RPMI7951 (cell line): ENCODE data around the gene DUS1L. TPM values are rescaled to one million over a fixed set of nuclear protein-coding genes. Genes with fewer than 3 reads are reported as not detected.

ENCODE experiments used
- DNase-seq: peaks from one replicate; pipeline ENCODE4 v3.0.0-alpha.2; 2012; ENCODE audit warnings: low read depth
- total RNA-seq: library from RNA; depleted of rRNA; stranded (reverse); fragments of >200 nt; shearing (Covaris generic); gene quantifications from 2 replicates; pipeline ENCODE4 v1.2.3, GENCODE V29; 2014

Gene DUS1L
- total RNA-seq, 1 experiment from 2014 or later, result 34.0 TPM

DNA sequence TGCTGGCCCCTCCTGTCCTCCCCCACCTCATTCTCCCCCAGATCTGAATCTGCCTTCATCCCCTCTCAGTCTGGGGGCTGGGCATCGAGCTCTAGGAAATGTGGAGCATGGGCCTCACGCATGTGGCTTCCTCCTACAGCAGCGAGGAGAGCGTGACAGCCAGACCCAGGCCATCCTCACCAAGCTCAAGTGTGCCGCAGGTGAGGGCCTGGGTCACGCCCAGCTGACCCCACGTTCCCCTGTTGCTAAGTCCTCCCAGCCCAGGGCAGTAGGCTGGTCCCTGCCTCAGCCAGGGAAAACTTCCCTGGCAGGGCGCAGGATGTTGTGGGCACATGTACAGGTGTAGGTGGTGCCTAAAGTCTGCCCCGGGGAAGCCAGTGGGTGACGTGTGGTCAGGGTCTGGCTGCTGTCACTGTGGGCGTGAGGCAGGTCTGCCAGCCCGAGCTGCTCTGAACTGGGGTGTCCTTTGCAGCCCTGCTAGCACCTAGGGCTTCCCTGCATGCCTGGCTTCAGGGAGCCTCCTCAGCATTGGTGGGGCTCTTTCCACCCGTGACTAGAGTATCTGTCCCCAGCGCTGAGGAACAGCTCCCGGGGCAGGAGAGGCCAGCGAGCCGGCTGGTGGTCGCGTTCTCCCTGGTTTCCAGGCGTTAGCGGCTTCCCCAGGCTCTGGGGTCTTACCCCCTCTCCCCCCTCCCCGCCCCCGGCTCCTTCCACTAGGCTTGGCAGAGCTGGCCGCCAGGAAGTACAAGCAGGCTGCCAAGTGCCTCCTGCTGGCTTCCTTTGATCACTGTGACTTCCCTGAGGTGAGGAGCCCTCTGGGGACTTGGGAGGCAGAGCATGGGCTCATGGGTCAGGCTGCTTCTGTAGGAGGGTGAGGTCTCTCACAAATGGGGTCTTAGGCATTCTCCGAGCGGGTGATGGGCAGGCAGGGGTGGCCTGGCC, 10.3 kb downstream of the DUS1L start:
- DNase-seq, result no peak

DNA sequence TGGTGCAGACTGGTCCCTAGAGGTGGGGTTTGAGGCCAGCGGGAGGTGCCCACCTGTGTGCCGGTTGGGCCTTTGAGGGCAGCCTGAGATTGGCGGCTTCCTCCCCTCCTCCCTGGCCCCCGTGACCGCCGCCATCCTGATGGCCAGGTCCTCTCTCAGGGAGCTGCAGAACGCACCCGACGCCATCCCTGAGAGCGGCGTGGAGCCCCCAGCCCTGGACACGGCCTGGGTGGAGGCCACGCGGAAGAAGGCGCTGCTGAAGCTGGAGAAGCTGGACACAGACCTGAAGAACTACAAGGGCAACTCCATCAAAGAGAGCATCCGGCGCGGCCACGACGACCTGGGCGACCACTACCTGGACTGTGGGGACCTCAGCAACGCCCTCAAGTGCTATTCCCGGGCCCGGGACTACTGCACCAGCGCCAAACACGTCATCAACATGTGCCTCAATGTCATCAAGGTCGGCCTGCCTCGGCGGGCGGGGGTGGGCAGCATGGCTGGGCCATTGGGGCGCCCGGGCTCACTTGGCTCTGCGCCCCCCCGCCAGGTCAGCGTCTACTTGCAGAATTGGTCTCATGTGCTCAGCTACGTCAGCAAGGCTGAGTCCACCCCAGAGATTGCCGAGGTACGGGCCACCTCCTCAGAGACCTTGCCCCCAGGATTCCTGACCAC, 11.1 kb downstream of the DUS1L start:
- DNase-seq, result no peak

DNA sequence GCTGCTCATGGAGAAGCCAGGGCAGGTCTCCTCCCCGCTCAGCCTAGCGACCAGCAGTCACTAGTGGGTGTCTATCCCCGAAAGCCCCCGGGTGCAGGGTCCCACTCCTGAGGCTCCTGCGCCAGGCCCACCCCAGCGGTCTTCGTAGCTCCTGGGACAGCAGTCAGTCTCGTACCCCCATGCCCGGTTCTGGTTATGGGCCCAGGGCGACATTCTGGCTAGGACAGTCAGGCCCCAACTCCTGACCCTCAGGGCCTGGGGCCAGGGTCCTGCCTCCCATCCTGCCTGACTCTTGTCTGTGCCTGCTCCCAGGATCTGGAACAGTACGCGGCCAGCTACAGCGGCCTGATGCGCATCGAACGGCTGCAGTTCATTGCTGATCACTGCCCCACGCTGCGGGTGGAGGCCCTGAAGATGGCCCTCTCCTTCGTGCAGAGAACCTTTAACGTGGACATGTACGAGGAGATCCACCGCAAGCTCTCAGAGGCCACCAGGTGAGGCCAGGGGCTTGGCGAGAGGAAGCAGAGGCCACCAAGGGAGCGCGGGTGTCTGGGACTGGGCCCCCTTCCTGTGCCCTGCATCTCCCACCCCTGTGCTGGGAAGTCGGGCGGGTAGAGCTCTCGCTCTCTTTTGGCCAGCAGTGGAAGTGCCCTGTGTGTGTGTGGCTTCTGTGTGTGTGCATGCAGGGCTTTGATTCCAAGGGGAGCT, 11.9 kb downstream of the DUS1L start:
- DNase-seq, result no peak

DNA sequence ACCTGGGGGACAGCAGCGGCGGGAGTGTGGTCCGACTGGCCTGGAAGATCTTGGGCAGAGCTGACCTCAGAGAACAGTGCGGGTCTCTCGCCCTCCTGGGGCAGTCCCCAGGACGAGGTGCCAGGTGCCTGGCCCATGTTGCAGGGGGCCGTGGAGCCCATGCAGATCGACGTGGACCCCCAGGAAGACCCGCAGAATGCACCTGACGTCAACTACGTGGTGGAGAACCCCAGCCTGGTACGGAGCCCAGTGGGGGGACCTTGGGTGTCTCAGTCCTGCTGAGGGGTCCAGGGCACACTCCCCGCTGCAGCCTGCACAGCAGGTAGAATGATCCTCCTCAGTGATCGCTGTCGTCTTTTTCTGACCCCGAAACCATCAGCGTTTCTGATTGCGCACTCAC, 12.5 kb downstream of the DUS1L start:
- no peak for DNase-seq

DNA sequence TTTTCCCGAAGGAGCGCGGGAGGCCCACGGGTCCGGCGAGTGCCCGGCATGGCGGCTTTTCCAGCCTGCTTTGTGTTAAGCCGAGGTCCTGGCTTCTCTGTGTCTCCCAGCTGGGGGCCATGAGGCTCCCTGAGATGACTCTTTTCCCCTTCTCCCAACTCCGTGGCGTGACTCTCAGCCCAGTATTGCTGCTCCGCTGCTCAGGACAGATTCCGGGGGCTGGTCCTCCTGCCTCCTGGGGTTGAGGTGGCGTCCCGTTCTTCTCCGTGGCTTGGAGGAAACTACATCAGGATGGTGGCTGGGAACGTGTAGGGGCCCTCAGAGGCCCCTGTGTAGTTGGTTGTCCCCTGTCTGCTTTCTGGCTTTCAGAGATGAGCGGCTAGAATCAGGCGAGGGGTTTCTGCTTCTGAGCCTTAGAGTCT, 13.0 kb downstream of the DUS1L start:
- DNase-seq, result no peak

DNA sequence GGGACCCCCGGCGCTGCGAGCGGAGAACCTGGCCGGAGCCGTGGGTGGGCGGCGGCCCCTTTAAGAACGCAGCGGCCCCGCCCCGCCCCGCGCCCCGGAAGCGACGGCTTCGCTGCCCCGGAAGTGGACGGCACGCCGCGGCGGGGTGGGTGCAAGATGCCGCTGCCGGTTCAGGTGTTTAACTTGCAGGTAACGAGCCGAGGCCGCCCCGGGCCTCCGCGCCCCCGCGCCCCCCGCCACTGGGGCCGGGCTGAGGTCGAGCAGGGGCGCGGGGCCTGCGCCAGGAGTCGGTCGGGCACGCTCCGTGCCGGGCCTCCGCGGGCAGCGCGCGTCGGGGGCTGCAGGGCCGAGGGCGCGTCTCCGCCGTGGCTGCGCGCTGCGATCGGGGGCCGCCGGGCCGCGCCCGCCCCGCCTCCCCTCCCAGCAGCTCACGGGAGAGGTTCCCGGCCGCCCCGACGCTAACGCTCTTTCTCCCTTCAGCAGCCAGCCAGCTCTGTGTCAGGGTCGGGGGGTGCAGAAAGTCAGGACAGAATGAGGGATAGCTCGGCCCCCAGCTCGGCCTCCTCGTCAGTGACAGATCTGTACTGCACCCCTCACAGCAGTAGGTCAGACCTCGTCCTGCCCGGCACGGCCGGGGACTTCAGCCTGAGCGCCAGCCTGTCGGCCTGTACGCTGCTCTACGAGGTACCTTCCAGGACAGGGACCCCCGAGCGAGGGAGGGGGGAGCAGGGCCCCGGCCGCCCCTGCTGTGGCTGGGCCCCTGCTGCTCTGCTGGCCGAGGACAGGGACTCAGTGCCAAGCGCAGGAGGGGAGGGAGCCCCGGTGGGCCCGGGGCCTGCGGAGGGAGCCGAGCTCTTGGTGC, 13.6 kb downstream of the DUS1L start, which contains the start of the genes GPS1 and RFNG:
Gene GPS1 (plus strand): TSS at position 123 of the 862 bp plus-strand sequence. CDS start 34 bp downstream, at position 157.
Gene RFNG (minus strand): TSS at position 36 of the 862 bp plus-strand sequence. CDS start 45 bp downstream, outside the sequence.
- peak; percentile 52 for DNase-seq

DNA sequence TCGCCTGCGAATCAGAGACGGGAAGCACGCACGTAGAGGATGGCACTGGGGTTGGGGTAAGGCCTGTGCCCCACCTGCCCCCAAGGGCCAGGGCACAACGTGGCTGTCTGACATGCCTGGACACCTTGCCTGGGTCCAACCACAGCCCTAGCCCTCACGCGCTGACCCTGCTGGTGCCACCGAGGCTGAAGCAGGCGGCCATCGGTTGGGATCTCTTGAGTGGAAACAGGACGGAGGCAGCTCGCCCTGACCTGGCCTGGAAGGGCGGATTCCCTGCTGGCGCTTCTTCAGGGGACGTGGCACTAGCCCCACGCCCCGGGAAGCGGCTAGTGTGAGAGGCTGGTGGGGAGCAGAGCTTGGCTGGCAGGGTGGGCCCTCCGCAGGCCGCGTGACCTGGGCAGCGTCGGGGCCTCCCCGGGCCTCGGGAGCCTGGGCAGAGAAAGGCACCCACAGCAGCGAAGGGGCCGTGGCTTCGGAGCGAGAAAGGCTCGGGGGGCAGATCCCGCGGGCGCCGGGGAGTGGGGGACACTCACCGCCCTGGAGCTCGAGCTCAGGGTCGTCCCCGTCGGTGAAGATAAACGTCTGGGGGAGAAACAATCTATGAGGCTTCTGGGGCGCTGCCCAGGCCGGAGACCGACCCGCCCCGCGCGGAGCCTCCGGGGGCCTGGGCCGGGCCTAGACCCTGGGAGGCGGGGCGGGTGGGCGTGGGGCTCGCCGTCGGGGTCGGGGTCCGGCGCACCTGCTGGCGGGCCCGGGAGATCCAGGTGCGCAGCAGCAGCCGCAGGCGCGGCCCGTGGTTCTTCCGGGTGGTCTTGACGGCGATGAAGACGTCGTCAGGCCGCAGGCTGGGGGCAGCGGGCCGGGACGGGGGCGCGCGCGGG, 14.6 kb downstream of the DUS1L start:
- DNase-seq, result no peak

DNA sequence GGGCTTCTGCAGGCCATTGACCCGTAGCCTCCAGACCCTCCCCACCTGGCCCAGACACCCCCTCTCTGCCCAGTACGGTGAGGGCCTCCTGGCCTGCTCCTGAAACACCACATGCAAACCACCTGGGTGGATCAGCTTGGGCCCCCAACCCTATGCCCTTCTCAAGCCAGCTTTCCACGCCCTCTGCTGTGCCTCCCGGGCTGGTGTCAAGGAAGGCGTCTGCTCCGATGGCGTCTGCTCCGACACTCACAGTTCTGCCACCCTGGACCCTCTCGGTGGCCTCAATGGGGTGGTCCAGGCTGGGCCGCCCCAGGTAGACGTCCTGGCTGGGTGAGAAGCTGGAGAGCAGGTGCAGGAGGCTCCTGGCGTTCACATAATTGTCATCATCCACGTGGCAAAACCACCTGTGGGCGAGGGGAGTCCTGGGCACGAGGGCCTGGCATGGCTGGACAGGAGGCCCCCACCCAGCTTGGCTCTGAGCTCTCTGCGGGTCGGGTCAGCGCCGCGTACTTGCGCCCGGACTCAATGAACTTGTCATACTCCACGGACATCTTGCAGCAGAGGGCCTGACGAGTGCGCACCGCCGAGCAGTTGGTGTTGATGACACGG, 15.3 kb downstream of the DUS1L start:
- DNase-seq, result no peak

DNA sequence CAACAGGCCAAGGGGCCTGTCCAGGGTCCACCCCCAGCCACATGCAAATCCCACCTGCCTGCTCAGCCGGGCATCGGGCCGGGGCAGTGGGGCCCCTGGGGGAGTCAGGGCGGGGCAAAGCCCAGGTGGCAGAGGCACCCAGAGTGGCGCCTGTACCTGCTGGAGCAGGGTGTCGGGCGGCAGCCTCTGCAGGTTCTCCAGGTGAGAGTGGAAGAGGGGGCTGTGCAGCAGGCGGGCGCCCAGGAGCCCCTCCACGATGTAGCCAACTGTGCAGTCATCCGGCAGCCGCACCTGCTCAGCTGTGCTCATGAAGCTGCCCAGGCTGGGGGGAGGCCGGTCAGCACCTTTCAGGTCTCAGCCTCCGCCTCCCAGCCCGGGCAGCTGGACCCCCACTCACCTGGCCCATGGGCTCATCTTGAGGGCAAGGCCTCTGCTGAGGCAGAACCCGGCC, 16.1 kb downstream of the DUS1L start:
- DNase-seq, result no peak

DNA sequence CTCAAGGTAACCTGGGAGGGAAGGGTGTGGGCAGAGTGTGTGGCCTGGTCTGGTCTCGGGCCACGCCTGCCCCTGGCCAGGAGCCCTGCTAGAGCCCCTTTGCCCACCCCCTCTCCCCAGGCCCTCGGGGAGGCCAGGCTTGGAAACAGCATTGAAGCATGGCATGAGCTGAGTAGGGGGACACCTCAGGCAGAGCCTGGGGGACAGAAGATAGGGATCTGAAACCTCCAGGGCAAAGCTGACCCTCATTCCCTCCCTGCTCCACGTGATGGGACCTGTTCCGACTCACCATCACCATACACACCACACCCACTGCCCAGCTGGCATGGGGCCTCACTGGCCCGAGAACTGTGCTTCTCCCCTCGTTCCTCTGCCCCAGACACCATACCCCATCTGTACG, 16.5 kb downstream of the DUS1L start:
- no peak for DNase-seq

DNA sequence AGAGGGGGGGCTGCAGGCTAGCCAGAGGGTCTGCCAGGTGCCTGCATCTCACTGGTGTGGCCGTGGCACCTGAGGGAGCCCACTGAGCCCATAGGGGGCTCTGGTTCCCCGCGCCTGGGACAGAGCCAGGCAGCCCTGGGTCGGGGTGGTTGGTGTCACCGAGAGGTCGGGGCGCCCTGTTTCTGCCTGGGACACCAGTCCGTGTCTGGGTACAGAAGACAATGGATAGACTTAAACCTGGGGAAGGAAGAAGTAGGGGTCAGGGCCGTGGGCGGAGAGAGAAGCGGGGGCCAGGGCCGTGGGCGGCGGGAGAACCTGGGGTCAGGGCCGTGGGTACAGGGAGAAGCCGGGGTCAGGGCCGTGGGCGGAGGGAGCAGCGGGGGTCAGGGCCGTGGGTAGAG, 17.0 kb downstream of the DUS1L start:
- no peak for DNase-seq

DNA sequence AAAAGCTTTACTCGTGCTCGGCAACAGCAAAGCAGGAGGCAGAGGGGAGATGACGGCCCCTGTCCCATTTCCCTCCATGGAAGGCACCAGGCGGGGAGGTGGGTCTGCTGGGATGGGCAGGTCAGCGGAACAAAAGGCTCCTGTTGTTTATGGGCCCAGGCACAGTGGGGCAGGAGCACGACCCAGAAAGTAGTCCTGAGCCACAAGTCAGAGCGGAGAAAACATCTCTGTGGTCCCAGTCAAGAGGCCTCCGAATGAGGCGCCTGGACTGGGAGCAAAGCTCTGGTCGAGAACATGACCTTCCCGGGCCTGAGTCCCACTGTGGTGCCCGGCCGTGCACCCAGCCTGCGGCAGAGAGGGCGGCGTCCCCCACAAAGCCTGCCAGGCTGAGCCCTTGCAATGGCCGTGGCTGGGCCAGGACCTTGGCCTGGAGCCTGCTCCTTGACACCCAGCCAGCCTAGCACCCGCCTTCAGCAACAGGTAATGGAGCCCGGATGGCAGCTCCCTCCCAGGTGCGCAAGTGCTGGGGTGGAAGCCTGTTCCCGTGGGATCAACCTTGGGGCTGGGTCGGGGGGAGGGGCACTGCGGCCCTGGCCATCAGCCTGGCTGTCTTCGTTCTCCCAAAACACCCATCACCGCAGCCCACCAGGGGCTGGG, 17.6 kb downstream of the DUS1L start:
- no peak for DNase-seq

DNA sequence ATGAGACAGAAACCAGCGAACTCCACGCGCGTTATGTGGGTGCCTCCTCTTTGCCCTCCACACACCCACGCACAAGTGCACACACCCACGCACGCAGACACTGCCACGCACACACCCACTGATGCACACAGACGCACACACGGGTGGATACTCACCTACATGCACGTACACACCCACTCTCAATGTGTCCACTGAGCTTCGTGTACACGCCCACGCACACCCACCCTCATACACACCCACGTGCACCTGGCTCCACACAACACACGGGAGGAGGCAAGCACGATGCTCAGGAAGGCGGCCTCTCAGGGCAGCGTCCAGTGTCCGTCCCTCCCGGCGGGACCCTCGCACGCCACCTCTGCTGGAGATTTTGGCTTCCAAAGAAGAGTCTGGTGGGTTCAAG, 18.2 kb downstream of the DUS1L start:
- DNase-seq, result no peak

DNA sequence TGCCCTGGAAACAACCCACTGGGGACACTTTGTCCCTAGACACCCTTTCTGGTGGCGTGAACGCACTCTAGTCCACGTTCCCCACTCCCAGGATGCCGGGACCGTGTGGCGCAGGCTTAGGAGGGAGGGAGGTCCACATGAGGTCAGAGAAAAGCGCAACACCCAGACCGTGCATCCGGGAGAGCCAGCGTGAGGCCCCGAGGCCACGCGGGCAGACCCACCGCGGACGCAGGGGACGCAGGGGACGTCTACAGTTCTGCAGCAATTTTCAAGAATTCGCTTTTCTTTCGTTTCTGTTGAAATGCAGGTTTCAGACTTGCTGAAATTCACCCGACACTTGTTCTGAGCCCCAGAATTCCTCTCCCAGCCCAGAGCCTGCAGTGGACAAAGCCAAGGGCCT, 18.7 kb downstream of the DUS1L start:
- no peak for DNase-seq

DNA sequence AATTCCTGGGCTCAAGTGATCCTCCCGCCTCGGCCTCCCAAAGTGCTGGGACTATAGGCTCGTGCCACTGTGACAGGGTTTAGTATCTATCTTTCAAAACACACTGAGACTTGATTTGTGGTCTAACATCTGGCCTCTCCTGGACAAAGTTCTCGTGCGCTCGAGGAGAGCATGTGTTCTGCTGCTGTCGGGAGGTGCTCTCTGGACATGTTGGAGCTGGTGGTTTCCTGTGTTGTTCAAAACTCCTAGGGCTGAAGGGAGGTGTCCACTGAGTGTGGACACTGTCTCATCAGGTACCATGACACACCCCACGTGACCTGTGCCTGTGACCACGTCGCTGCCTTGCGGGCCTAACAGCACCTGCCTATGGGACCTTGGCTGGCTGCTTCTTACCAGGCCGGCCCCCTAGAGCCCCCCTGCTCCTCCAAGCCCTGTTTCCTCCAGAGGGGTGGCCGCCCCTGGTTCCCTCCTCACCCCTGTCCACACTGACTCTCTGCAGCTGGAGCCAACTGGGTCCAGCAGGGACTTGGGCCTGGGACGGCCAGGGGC, 19.6 kb downstream of the DUS1L start:
- DNase-seq, result no peak

DNA sequence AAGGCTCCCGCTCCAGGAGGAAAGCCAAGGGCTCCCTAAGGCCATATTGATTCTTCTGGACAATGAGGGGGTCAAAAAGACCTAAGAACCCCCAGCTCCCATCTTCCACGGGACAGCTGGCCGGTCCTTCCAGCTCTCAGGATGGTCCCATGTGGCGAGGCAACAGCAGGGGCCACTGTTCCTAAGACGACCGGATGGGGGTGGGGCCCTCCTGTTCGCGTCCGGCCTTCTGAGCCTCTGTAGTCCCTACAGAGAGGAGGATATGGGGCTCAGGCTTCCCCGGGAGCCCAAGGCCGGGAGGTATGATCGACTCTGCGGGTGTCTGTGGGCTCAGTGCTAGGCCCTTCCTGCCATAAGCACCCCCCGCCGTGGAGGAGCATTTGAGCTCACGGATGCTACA, 22.1 kb downstream of the DUS1L start:
- no peak for DNase-seq

DNA sequence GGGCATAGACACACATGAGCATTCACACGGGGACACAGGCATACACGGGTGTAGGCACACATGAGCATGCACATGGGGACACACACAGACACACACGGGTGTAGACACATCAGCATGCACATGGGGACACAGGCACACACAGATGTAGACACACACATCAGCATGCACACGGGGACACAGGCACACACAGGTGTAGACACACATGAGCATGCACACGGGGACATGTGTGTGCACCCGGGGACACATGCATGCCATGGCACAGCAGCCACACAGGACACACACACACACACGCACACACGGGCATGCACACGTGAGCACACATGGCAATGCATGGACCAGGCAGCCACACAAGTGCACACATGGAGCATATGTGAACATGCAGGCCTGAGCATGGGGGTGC, 23.0 kb downstream of the DUS1L start:
- DNase-seq, result no peak

DNA sequence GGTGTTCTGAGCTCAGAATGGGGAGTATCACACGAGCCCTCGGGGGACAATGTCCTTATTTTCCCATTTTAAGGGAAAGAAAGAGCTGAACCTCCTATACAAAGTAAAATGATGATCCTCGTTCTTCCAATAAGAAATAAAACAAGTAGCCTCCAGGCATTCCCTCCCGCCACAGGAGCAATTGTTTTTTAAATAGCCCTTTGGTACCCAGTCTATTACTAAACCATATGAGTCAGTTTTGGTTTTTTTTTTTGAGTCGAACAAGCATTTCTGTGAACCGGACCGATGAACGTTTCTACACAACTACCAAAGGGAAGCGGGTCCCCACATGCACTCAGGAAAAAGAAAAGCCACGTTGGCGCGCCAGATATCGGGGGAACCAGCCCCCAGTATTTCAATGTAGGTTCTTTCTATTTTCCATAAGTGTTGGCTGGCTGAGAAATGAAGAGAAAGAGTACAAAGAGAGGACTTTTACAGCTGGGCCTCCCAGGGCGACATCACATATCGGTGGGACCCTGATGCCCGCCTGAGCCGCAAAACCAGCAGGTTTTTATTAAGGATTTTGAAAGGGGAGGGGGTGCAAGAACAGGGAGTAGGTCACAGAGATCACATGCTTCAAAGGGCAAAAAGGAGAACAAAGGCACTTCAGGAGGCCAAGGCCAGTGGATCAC, 24.3 kb downstream of the DUS1L start:
- peak; percentile 40 for DNase-seq
